ENCODE data around the gene MPIG6B. TPM values are rescaled to one million over a fixed set of nuclear protein-coding genes. Genes with fewer than 3 reads are reported as not detected.
A peak's percentile ranks its signal among the peaks of the same experiment; 100 is the strongest.

The MPIG6B gene
- total and polyA plus RNA-seq, 2 experiments from 2014 or later = not detected

GRCh38 chr6:31763619-31763940, 40.4 kb downstream of the MPIG6B start:
- Histone ChIP-seq H4K20me1 (ENCODE audit: insufficient read depth) (no peaks in the 10 kb centered on the region), H3K9me3 (ENCODE audit: low read depth) (no peaks in the 10 kb centered on the region), H3K27ac (no peak overlapping the region), H3K27me3 (replicated peaks; ENCODE audit: insufficient read depth) (no peaks in the 10 kb centered on the region), H3K4me3 (no peak overlapping the region), H3K9me2 (ENCODE audit: insufficient read depth) (no peaks in the 10 kb centered on the region), H3K36me3 (ENCODE audit: low read depth) (no peaks in the 10 kb centered on the region), H2AFZ (no peak overlapping the region), H3K79me2 (ENCODE audit: insufficient read depth) (no peaks in the 10 kb centered on the region), H3F3A (ENCODE audit: insufficient read depth) (no peaks in the 10 kb centered on the region), H3K4me2 (ENCODE audit: unreplicated experiment) (no peak overlapping the region), H3K9ac (0 out of 2 replicates have a peak overlapping the region, but pooled peaks have one; percentile 15), H3K4me1 (ENCODE audit: insufficient read depth) (peaks cover 9% of the 10 kb centered on the region)
- DNase-seq = peak; percentile 69
- TF ChIP-seq EZH2 (IDR thresholded peaks at IDR 0.05; ENCODE audit: insufficient read depth, poor library complexity, severe bottlenecking) (no peak), EZH2phosphoT487 (IDR thresholded peaks at IDR 0.05; ENCODE audit: insufficient read depth, low read depth) (no peak)
- in situ Hi-C loops (cut with MboI) = no loop called here
- 0 to 14% methylated on average over 1 of the region's 1 CpG for WGBS, 2 experiments (ENCODE audit: low coverage in 1 of 2, low lambda C conversion rate in 2 of 2, missing lambda C conversion rate in 2 of 2)

DNA sequence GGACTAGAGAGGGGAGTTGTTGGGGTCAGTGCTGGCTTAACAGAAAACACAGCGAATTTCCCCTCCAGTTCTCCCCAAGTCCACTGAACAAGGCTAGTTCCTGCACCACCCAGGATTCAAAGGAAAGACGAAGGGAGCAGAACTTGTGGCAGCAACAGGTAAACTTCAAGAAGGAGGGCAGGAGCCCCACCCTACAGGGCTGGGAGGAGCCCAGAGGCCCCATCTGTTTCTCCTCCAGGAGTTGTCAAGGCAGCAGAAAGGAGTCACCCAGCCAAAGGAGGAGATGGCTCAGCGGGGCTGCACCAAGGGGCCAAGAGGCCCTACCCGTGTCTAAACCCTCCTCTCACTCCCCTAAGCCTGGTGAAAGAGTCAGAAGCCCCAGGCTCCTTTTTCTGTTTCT, 41.0 kb downstream of the MPIG6B start:
- 90 to 95% methylated on average over 3 to 4 of the region's 4 CpGs for WGBS, 2 experiments (ENCODE audit: low coverage in 1 of 2, low lambda C conversion rate in 2 of 2, missing lambda C conversion rate in 2 of 2)
- in situ Hi-C loops (cut with MboI) = no loop called here
- H3K4me3 ChIP-seq = no peak overlapping the region

DNA sequence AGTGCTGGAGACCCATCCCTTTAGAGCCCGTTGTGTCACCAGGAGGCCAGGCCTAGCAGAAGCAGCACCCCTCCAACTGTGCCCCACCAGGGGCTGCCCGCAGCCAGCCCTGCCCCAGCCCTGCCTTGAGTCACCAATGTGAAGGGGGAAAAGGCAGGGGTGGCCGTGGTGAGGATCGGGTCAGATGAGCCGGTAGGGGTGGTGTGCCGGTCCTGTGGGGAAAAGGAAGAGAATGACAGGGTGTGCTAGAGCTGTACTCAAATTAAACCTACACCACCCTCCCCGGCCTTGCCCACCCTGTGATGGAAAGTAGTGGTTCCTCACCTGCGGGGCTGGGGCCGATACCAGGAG, 42.4 kb downstream of the MPIG6B start:
- Histone ChIP-seq H3K4me3 (no peak overlapping the region), H4K20me1 (ENCODE audit: insufficient read depth) (no peaks in the 10 kb centered on the region), H3K27ac (no peak overlapping the region), H2AFZ (no peak overlapping the region), H3K79me2 (ENCODE audit: insufficient read depth) (no peaks in the 10 kb centered on the region), H3K27me3 (replicated peaks; ENCODE audit: insufficient read depth) (no peaks in the 10 kb centered on the region), H3K9me3 (ENCODE audit: low read depth) (no peaks in the 10 kb centered on the region), H3K9ac (no peak overlapping the region), H3K4me2 (ENCODE audit: unreplicated experiment) (no peak overlapping the region), H3F3A (ENCODE audit: insufficient read depth) (no peaks in the 10 kb centered on the region), H3K4me1 (ENCODE audit: insufficient read depth) (peaks cover 9% of the 10 kb centered on the region), H3K9me2 (ENCODE audit: insufficient read depth) (no peaks in the 10 kb centered on the region), H3K36me3 (ENCODE audit: low read depth) (no peaks in the 10 kb centered on the region)
- DNase-seq = no peak
- WGBS, 2 experiments (ENCODE audit: low coverage in 1 of 2, low lambda C conversion rate in 2 of 2, missing lambda C conversion rate in 2 of 2) = 83 to 88% methylated on average over 9 of the region's 9 CpGs
- no peak for TF ChIP-seq EZH2 (IDR thresholded peaks at IDR 0.05; ENCODE audit: insufficient read depth, poor library complexity, severe bottlenecking)
- no peak for TF ChIP-seq EZH2phosphoT487 (IDR thresholded peaks at IDR 0.05; ENCODE audit: insufficient read depth, low read depth)
- in situ Hi-C loops (cut with MboI) = no loop called here

More for the DNA sequence above, 41.0 kb downstream of the MPIG6B start:
- Histone ChIP-seq H3K9ac (no peak overlapping the region), H2AFZ (no peak overlapping the region), H3K79me2 (ENCODE audit: insufficient read depth) (no peaks in the 10 kb centered on the region), H3K27ac (no peak overlapping the region), H3K4me1 (ENCODE audit: insufficient read depth) (peaks cover 9% of the 10 kb centered on the region), H3F3A (ENCODE audit: insufficient read depth) (no peaks in the 10 kb centered on the region), H3K27me3 (replicated peaks; ENCODE audit: insufficient read depth) (no peaks in the 10 kb centered on the region), H3K9me2 (ENCODE audit: insufficient read depth) (no peaks in the 10 kb centered on the region), H4K20me1 (ENCODE audit: insufficient read depth) (no peaks in the 10 kb centered on the region), H3K4me2 (ENCODE audit: unreplicated experiment) (no peak overlapping the region), H3K36me3 (ENCODE audit: low read depth) (no peaks in the 10 kb centered on the region), H3K9me3 (ENCODE audit: low read depth) (no peaks in the 10 kb centered on the region)
- DNase-seq = no peak
- no peak for TF ChIP-seq EZH2phosphoT487 (IDR thresholded peaks at IDR 0.05; ENCODE audit: insufficient read depth, low read depth)
- no peak for TF ChIP-seq EZH2 (IDR thresholded peaks at IDR 0.05; ENCODE audit: insufficient read depth, poor library complexity, severe bottlenecking)

GRCh38 chr6:31765910-31766794, 43.0 kb downstream of the MPIG6B start:
- in situ Hi-C loops (cut with MboI) = no loop called here
- no peaks in the 10 kb centered on the region for H3K79me2 ChIP-seq (ENCODE audit: insufficient read depth)
- H3K4me2 ChIP-seq (ENCODE audit: unreplicated experiment) = peak overlapping the region; percentile 67
- no peaks in the 10 kb centered on the region for H4K20me1 ChIP-seq (ENCODE audit: insufficient read depth)
- 35 to 36% methylated on average over 35 to 42 of the region's 42 CpGs for WGBS, 2 experiments (ENCODE audit: low coverage in 1 of 2, low lambda C conversion rate in 2 of 2, missing lambda C conversion rate in 2 of 2)
- DNase-seq = peak; percentile 35
- H3K27me3 ChIP-seq (replicated peaks; ENCODE audit: insufficient read depth) = no peaks in the 10 kb centered on the region
- peaks cover 9% of the 10 kb centered on the region for H3K4me1 ChIP-seq (ENCODE audit: insufficient read depth)
- peak overlapping the region; percentile 39 for H3K4me3 ChIP-seq
- peak overlapping the region; percentile 5; the same call in 1 of the 2 replicates for H3K9ac ChIP-seq
- H2AFZ ChIP-seq = peak overlapping the region; percentile 71
- H3K9me3 ChIP-seq (ENCODE audit: low read depth) = no peaks in the 10 kb centered on the region
- no peak overlapping the region for H3K27ac ChIP-seq
- TF ChIP-seq EZH2phosphoT487 (IDR thresholded peaks at IDR 0.05; ENCODE audit: insufficient read depth, low read depth) (no peak), EZH2 (IDR thresholded peaks at IDR 0.05; ENCODE audit: insufficient read depth, poor library complexity, severe bottlenecking) (no peak)
- H3K36me3 ChIP-seq (ENCODE audit: low read depth) = no peaks in the 10 kb centered on the region
- no peaks in the 10 kb centered on the region for H3F3A ChIP-seq (ENCODE audit: insufficient read depth)
- no peaks in the 10 kb centered on the region for H3K9me2 ChIP-seq (ENCODE audit: insufficient read depth)

All from GM23248 (cell line).